Stimulated activated naive B cell treated with anti-CD40 and anti-IgM and Interleukin-4, amounts not matched to agents 10 μg/mL and 1 μg/mL and 100 μg/mL, for 72 hours (primary cell): ENCODE measurements around the gene MXD3.
"Not testable (repeated sequence)": the region's sequence is repeated elsewhere in the genome, so short reads cannot be mapped to it uniquely, and the experiment has no call there.

Experiments used
- ATAC-seq, 2 donors: fragments of 150-1000 bp; cut with Tn5 transposase; replicated peaks; 2 replicates each; pipeline ENCODE4 v1.10.0; 2021; ENCODE audit warnings: moderate library complexity in 1 of 2
- DNase-seq: peaks from one replicate; pipeline ENCODE4 v3.0.0; 2021
- H3K27ac Mint-ChIP-seq: one replicate; pipeline ENCODE4 v1.8.0; 2022; ENCODE audit warnings: mild to moderate bottlenecking, mixed read lengths
- H3K27me3 Mint-ChIP-seq, 2 donors: one replicate each; pipeline ENCODE4 v1.8.0; 2022; ENCODE audit warnings: mixed read lengths in 2 of 2
- H3K36me3 Mint-ChIP-seq, 2 donors: one replicate each; pipeline ENCODE4 v1.8.0; 2022; ENCODE audit warnings: mixed read lengths in 2 of 2, mild to moderate bottlenecking in 1 of 2
- H3K4me1 Mint-ChIP-seq, 2 donors: one replicate each; pipeline ENCODE4 v1.8.0; 2022; ENCODE audit warnings: mixed read lengths in 2 of 2, mild to moderate bottlenecking in 1 of 2
- H3K4me3 Mint-ChIP-seq, 2 donors: one replicate each; pipeline ENCODE4 v1.8.0; 2022; ENCODE audit warnings: mild to moderate bottlenecking in 2 of 2, mixed read lengths in 2 of 2, moderate library complexity in 1 of 2
- H3K9me3 Mint-ChIP-seq, 2 donors: one replicate each; pipeline ENCODE4 v1.8.0; 2022; ENCODE audit warnings: mixed read lengths in 2 of 2, mild to moderate bottlenecking in 1 of 2

Gene MXD3

GRCh38 chr5:177265395-177265794, 46.3 kb downstream of the MXD3 start:
- H3K36me3 Mint-ChIP-seq: peaks cover 27 to 39% of the 10 kb centered on the region in 2 donors

DNA sequence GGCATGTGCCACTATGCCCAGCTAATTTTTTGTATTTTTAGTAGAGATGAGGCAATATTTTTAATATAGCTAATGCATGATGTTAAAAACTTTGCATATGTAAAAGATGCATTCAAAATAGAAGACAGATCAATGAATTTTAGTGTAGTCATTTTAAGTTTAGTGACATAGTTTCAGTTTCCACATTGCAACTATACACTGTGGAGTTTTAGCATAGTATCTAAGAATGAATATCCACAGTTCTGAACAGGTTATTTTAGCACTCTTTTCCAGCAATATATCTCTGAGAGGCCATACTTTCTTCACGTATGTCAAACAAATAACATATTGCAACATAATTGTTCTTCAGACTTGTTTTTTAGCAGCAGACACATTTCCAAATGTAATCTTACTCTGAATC, 47.5 kb downstream of the MXD3 start:
- H3K9me3 Mint-ChIP-seq: no peaks in the 10 kb centered on the region
- H3K4me1 Mint-ChIP-seq: peaks cover 0 to 4% of the 10 kb centered on the region in 2 donors
- no peaks in the 10 kb centered on the region for H3K27me3 Mint-ChIP-seq
- ATAC-seq: no peak
- H3K4me3 Mint-ChIP-seq: no peak overlapping the region
- H3K36me3 Mint-ChIP-seq: peaks cover 30 to 35% of the 10 kb centered on the region in 2 donors
- H3K27ac Mint-ChIP-seq: no peak overlapping the region
- no peak for DNase-seq

More at GRCh38 chr5:177265395-177265794, 46.3 kb downstream of the MXD3 start:
- no peak for DNase-seq
- Mint-ChIP-seq H3K27ac (no peak overlapping the region), H3K9me3 (no peaks in the 10 kb centered on the region), H3K4me1 (no peaks in the 10 kb centered on the region), H3K27me3 (no peaks in the 10 kb centered on the region), H3K4me3 (no peak overlapping the region)
- ATAC-seq: no peak

GRCh38 chr5:177261510-177261909, 50.2 kb downstream of the MXD3 start:
- Mint-ChIP-seq H3K4me3 (no peak overlapping the region), H3K27me3 (no peaks in the 10 kb centered on the region), H3K36me3 (peaks cover 39% of the 10 kb centered on the region in 2 donors), H3K4me1 (peaks cover 0 to 6% of the 10 kb centered on the region in 2 donors), H3K9me3 (no peaks in the 10 kb centered on the region), H3K27ac (no peak overlapping the region)
- no peak for DNase-seq
- no peak for ATAC-seq

- ATAC-seq (no peak), DNase-seq (no peak)
- Mint-ChIP-seq H3K4me1 (peaks cover 0 to 6% of the 10 kb centered on the region in 2 donors), H3K4me3 (no peak overlapping the region), H3K9me3 (no peaks in the 10 kb centered on the region), H3K36me3 (peaks cover 36 to 37% of the 10 kb centered on the region in 2 donors), H3K27me3 (no peaks in the 10 kb centered on the region), H3K27ac (no peak overlapping the region)
These were observed 50.7 kb downstream of the MXD3 start for GRCh38 chr5:177260961-177261360.

DNA sequence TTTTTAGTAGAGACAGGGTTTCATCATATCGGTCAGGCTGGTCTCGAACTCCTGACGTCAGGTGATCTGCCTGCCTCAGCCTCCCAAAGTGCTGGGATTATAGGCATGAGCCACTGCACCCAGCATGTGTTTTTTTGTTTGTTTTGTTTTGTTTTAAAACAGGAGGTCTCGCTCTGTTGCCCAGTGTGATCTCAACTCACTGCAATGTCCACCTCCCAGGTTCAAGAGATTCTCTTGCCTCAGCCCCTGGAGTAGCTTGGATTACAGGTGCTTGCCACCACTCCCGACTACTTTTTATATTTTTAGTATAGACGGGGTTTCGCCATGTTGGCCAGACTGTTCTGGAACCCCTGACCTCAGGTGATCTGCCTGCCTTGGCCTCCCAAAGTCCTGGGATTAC, 53.0 kb downstream of the MXD3 start:
- not testable (repeated sequence) for ATAC-seq

More for the DNA sequence above, 53.0 kb downstream of the MXD3 start:
- not testable (repeated sequence) for H3K4me3 Mint-ChIP-seq, H3K27ac Mint-ChIP-seq, DNase-seq, H3K27me3 Mint-ChIP-seq, H3K9me3 Mint-ChIP-seq, H3K4me1 Mint-ChIP-seq
- peaks cover 30 to 41% of the 10 kb centered on the region in 2 donors for H3K36me3 Mint-ChIP-seq
